Measurements from ENCODE around the gene ZNF133. TPM values are rescaled to one million over a fixed set of nuclear protein-coding genes. Genes with fewer than 3 reads are reported as not detected.

Gene ZNF133
- total and polyA plus RNA-seq, 2 donors (not counting 1 experiment from before 2014, with no cell fraction given) = 13.7 to 14.9 TPM

DNA sequence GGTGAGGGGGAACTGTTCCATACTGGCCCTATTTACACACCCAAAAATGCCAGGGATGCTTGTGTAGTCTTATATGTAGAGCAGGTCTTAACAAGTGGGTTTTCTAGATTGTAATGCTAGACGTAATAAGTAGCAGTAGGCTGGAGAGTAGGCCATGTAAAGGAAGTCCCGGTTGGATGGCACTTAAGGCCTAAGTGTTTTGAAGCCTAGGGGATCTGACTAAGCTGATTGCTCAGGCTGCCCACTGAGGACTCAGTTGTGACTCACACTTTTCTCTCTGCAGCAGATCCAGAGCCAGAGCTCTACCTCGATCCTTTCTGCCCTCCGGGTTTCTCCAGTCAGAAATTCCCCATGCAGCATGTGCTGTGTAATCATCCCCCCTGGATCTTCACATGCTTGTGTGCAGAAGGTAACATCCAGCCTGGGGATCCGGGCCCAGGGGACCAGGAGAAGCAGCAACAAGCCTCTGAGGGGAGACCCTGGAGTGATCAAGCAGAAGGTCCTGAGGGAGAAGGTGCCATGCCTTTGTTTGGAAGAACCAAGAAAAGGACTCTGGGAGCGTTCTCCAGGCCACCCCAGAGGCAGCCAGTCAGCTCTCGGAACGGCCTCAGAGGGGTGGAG, 26.6 kb downstream of the ZNF133 start:
- no peaks in the 10 kb centered on the region for H3K4me1 Mint-ChIP-seq
- H2AFZ ChIP-seq (ENCODE audit: insufficient read depth, low read depth, low read length, poor library complexity, severe bottlenecking) = no peak overlapping the region
- H3K4me1 ChIP-seq (ENCODE audit: control insufficient read depth in 2 of 2, insufficient read depth in 2 of 2, low read length in 2 of 2) = no peaks in the 10 kb centered on the region
- no peak overlapping the region for H3K4me3 Mint-ChIP-seq
- H4K20me1 ChIP-seq (ENCODE audit: control insufficient read depth, insufficient read depth, low read length, poor library complexity, severe bottlenecking) = no peaks in the 10 kb centered on the region
- no peak for TF ChIP-seq CTCF (IDR thresholded peaks at IDR 0.05)
- ATAC-seq (ENCODE audit: low read depth) = no peak
- no peak overlapping the region for H3K9ac ChIP-seq (ENCODE audit: low read length)
- intact Hi-C loops (cut with micrococcal nuclease) = no loop called here
- no peaks in the 10 kb centered on the region for H3K27me3 ChIP-seq (replicated peaks in 1 of 4; ENCODE audit: control extremely low read depth in 1 of 4, control insufficient read depth in 3 of 4, insufficient read depth in 4 of 4, low read length in 3 of 4)
- ChIA-PET POLR2A (no interaction called here), CTCF (no interaction called here)
- H3K27ac Mint-ChIP-seq = no peak overlapping the region
- no peak overlapping the region for H3K27ac ChIP-seq (ENCODE audit: low read length in 2 of 2)
- peaks cover 5 to 15% of the 10 kb centered on the region in 2 experiments for H3K36me3 ChIP-seq (replicated peaks in 1 of 2; ENCODE audit: control extremely low read depth in 1 of 2, control insufficient read depth in 1 of 2, extremely low read depth in 1 of 2, insufficient read depth in 2 of 2, low read length in 1 of 2)
- DNase-seq = no peak
- 98% methylated on average over 8 of the region's 8 CpGs for WGBS (ENCODE audit: insufficient coverage)
- no peak overlapping the region for H3K4me2 ChIP-seq (replicated peaks; ENCODE audit: low read depth, low read length, poor library complexity, severe bottlenecking)
- H3K79me2 ChIP-seq (ENCODE audit: control insufficient read depth, insufficient read depth, low read length) = no peaks in the 10 kb centered on the region
- H3K4me3 ChIP-seq (ENCODE audit: control extremely low read depth in 1 of 5, extremely low read depth in 1 of 5, insufficient read depth in 1 of 5, low read depth in 2 of 5, low read length in 4 of 5) = no peak overlapping the region
- no peaks in the 10 kb centered on the region for H3K27me3 Mint-ChIP-seq
- H3K9me3 Mint-ChIP-seq (ENCODE audit: insufficient read depth) = no peaks in the 10 kb centered on the region
- H3K9me3 ChIP-seq (ENCODE audit: control extremely low read depth in 1 of 3, control insufficient read depth in 2 of 3, insufficient read depth in 1 of 3, low read length in 2 of 3) = peaks cover 0 to 1% (median 0%) of the 10 kb centered on the region in 3 donors

DNA sequence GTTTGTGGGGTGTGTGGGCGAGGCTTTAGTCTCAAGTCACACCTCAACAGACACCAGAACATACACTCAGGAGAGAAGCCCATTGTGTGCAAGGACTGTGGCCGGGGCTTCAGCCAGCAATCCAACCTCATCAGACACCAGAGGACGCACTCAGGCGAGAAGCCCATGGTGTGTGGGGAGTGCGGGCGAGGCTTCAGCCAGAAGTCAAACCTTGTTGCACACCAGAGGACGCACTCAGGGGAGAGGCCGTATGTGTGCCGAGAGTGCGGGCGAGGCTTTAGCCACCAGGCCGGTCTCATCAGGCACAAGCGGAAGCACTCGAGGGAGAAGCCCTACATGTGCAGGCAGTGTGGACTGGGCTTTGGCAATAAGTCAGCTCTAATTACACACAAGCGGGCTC, 27.8 kb downstream of the ZNF133 start:
- Histone ChIP-seq H4K20me1 (ENCODE audit: control insufficient read depth, insufficient read depth, low read length, poor library complexity, severe bottlenecking) (no peaks in the 10 kb centered on the region), H3K79me2 (ENCODE audit: control insufficient read depth, insufficient read depth, low read length) (no peaks in the 10 kb centered on the region), H3K4me2 (replicated peaks; ENCODE audit: low read depth, low read length, poor library complexity, severe bottlenecking) (no peak overlapping the region), H3K4me3 (ENCODE audit: control extremely low read depth in 1 of 5, extremely low read depth in 1 of 5, insufficient read depth in 1 of 5, low read depth in 2 of 5, low read length in 4 of 5) (no peak overlapping the region), H3K36me3 (replicated peaks in 1 of 2; ENCODE audit: control extremely low read depth in 1 of 2, control insufficient read depth in 1 of 2, extremely low read depth in 1 of 2, insufficient read depth in 2 of 2, low read length in 1 of 2) (peaks cover 5 to 15% of the 10 kb centered on the region in 2 experiments), H3K9ac (ENCODE audit: low read length) (no peak overlapping the region), H3K27ac (ENCODE audit: low read length in 2 of 2) (no peak overlapping the region), H3K27me3 (replicated peaks in 1 of 4; ENCODE audit: control extremely low read depth in 1 of 4, control insufficient read depth in 3 of 4, insufficient read depth in 4 of 4, low read length in 3 of 4) (no peaks in the 10 kb centered on the region), H2AFZ (ENCODE audit: insufficient read depth, low read depth, low read length, poor library complexity, severe bottlenecking) (no peak overlapping the region), H3K4me1 (ENCODE audit: control insufficient read depth in 2 of 2, insufficient read depth in 2 of 2, low read length in 2 of 2) (no peaks in the 10 kb centered on the region), H3K9me3 (ENCODE audit: control extremely low read depth in 1 of 3, control insufficient read depth in 2 of 3, insufficient read depth in 1 of 3, low read length in 2 of 3) (peaks cover 0 to 1% (median 0%) of the 10 kb centered on the region in 3 donors)
- POLR2A ChIA-PET = no interaction called here
- Mint-ChIP-seq H3K27ac (no peak overlapping the region), H3K9me3 (ENCODE audit: insufficient read depth) (no peaks in the 10 kb centered on the region), H3K4me3 (no peak overlapping the region), H3K27me3 (no peaks in the 10 kb centered on the region), H3K4me1 (no peaks in the 10 kb centered on the region)
- CTCF ChIA-PET = no interaction called here
- intact Hi-C loops (cut with micrococcal nuclease) = no loop called here
- WGBS (ENCODE audit: insufficient coverage) = 99% methylated on average over 10 of the region's 15 CpGs
- DNase-seq = no peak
- TF ChIP-seq CTCF (IDR thresholded peaks at IDR 0.05) (no peak), EZH2 (IDR thresholded peaks at IDR 0.05; ENCODE audit: borderline replicate concordance, insufficient read depth, low read depth, low read length, poor library complexity, severe bottlenecking) (no peak)
- no peak for ATAC-seq (ENCODE audit: low read depth)
